Measurements from ENCODE around the gene LDLRAD3. TPM values are rescaled to one million over a fixed set of nuclear protein-coding genes. Genes with fewer than 3 reads are reported as not detected.
"Not testable (repeated sequence)": the region's sequence is repeated elsewhere in the genome, so short reads cannot be mapped to it uniquely, and the experiment has no call there.

Gene LDLRAD3
- total RNA-seq, 1 donor from 2014 or later: 8.6 TPM

- no peak for TF ChIP-seq CTCF (IDR thresholded peaks at IDR 0.05)
- peaks cover 2% of the 10 kb centered on the region for H3K36me3 Mint-ChIP-seq (ENCODE audit: low read depth)
- H3K27ac Mint-ChIP-seq (ENCODE audit: unreplicated experiment): no peak overlapping the region
- peaks cover 62% of the 10 kb centered on the region for H3K4me1 Mint-ChIP-seq (ENCODE audit: low read depth)
- DNase-seq (ENCODE audit: low spot score): no peak
- no peak overlapping the region for H3K4me3 Mint-ChIP-seq (ENCODE audit: unreplicated experiment)
- no peaks in the 10 kb centered on the region for H3K27me3 Mint-ChIP-seq (ENCODE audit: low read depth)
- H3K9me3 Mint-ChIP-seq (ENCODE audit: low read depth): peaks cover 4% of the 10 kb centered on the region
These were observed 67.7 kb downstream of the LDLRAD3 start for GRCh38 chr11:36011574-36011973.

GRCh38 chr11:36012455-36012854 is 68.6 kb downstream of the LDLRAD3 start:
- Mint-ChIP-seq H3K9me3 (ENCODE audit: low read depth) (peaks cover 4% of the 10 kb centered on the region), H3K4me1 (ENCODE audit: low read depth) (peaks cover 64% of the 10 kb centered on the region), H3K27me3 (ENCODE audit: low read depth) (no peaks in the 10 kb centered on the region), H3K27ac (ENCODE audit: unreplicated experiment) (no peak overlapping the region), H3K36me3 (ENCODE audit: low read depth) (peaks cover 2% of the 10 kb centered on the region), H3K4me3 (ENCODE audit: unreplicated experiment) (no peak overlapping the region)
- no peak for TF ChIP-seq CTCF (IDR thresholded peaks at IDR 0.05)
- DNase-seq (ENCODE audit: low spot score): no peak

- Mint-ChIP-seq H3K27ac (ENCODE audit: unreplicated experiment) (no peak overlapping the region), H3K27me3 (ENCODE audit: low read depth) (no peaks in the 10 kb centered on the region), H3K9me3 (ENCODE audit: low read depth) (peaks cover 4% of the 10 kb centered on the region), H3K4me3 (ENCODE audit: unreplicated experiment) (no peak overlapping the region), H3K36me3 (ENCODE audit: low read depth) (peaks cover 2% of the 10 kb centered on the region), H3K4me1 (ENCODE audit: low read depth) (peaks cover 61% of the 10 kb centered on the region)
- no peak for DNase-seq (ENCODE audit: low spot score)
- no peak for TF ChIP-seq CTCF (IDR thresholded peaks at IDR 0.05)
These were observed 69.1 kb downstream of the LDLRAD3 start for GRCh38 chr11:36012979-36013378.

- not testable (repeated sequence) for H3K27ac Mint-ChIP-seq (ENCODE audit: unreplicated experiment); H3K27me3 Mint-ChIP-seq (ENCODE audit: low read depth); H3K36me3 Mint-ChIP-seq (ENCODE audit: low read depth); DNase-seq (ENCODE audit: low spot score); H3K4me3 Mint-ChIP-seq (ENCODE audit: unreplicated experiment); H3K9me3 Mint-ChIP-seq (ENCODE audit: low read depth)
- H3K4me1 Mint-ChIP-seq (ENCODE audit: low read depth): peaks cover 56% of the 10 kb centered on the region
These were observed 69.6 kb downstream of the LDLRAD3 start for GRCh38 chr11:36013446-36013845.

- no peak for DNase-seq (ENCODE audit: low spot score)
- Mint-ChIP-seq H3K27me3 (ENCODE audit: low read depth) (no peaks in the 10 kb centered on the region), H3K27ac (ENCODE audit: unreplicated experiment) (no peak overlapping the region), H3K36me3 (ENCODE audit: low read depth) (peaks cover 2% of the 10 kb centered on the region), H3K4me1 (ENCODE audit: low read depth) (peaks cover 49% of the 10 kb centered on the region), H3K4me3 (ENCODE audit: unreplicated experiment) (no peak overlapping the region), H3K9me3 (ENCODE audit: low read depth) (peaks cover 4% of the 10 kb centered on the region)
- TF ChIP-seq CTCF (IDR thresholded peaks at IDR 0.05): no peak
These were observed 70.4 kb downstream of the LDLRAD3 start for GRCh38 chr11:36013950-36014897.
